SK-N-SH treated with all-trans-retinoic acid at 6 μM for 48 hours (cell line): Measurements from ENCODE around the gene NMRK1.

Experiments
- BACH2 ChIP-seq: fragments of 250-450 bp; sonication (Bioruptor Pico); IDR thresholded peaks from 2 replicates; pipeline ENCODE4 v1.9.0; 2021; ENCODE audit warnings: mild to moderate bottlenecking, borderline replicate concordance
- CSDC2 ChIP-seq: fragments of 250-450 bp; sonication (Bioruptor Pico); IDR thresholded peaks from 2 replicates; pipeline ENCODE4 v1.5.0; 2020; ENCODE audit warnings: mild to moderate bottlenecking, moderate library complexity
- GLIS3 ChIP-seq: fragments of 250-450 bp; sonication (Bioruptor Pico); IDR thresholded peaks from 2 replicates; pipeline ENCODE4 v1.5.0; 2020; ENCODE audit warnings: mild to moderate bottlenecking, moderate library complexity
- OSR1 ChIP-seq: fragments of 250-450 bp; sonication (Bioruptor Pico); IDR thresholded peaks from 2 replicates; pipeline ENCODE4 v1.8.0; 2022; ENCODE audit warnings: moderate library complexity, mild to moderate bottlenecking, inconsistent platforms
- RARB ChIP-seq: fragments of 250-450 bp; sonication (Bioruptor Pico); IDR thresholded peaks from 2 replicates; pipeline ENCODE4 v1.8.0; 2021; ENCODE audit warnings: mild to moderate bottlenecking, moderate library complexity
- SNAI2 ChIP-seq: fragments of 250-450 bp; sonication (Bioruptor Pico); IDR thresholded peaks from 2 replicates; pipeline ENCODE4 v1.5.0; 2020; ENCODE audit warnings: mild to moderate bottlenecking, moderate library complexity
- TOX ChIP-seq: fragments of 250-450 bp; sonication (Bioruptor Pico); IDR thresholded peaks from 2 replicates; pipeline ENCODE4 v1.8.0; 2021; ENCODE audit warnings: mild to moderate bottlenecking, moderate library complexity, borderline replicate concordance
- ZC3H10 ChIP-seq: fragments of 250-450 bp; sonication (Bioruptor Pico); IDR thresholded peaks from 2 replicates; pipeline ENCODE4 v1.5.1; 2021; ENCODE audit warnings: mild to moderate bottlenecking, moderate library complexity
- ZFP3 ChIP-seq: fragments of 250-450 bp; sonication (Bioruptor Pico); IDR thresholded peaks from 2 replicates; pipeline ENCODE4 v1.5.0; 2020; ENCODE audit warnings: mild to moderate bottlenecking, moderate library complexity
- ZNF70 ChIP-seq: fragments of 450-650 bp; formaldehyde crosslinking; IDR thresholded peaks from 2 replicates; pipeline ENCODE4 v1.5.0; 2020; ENCODE audit warnings: mild to moderate bottlenecking, moderate library complexity
- TF ChIP-seq, protein P1 (sequence below): fragments of 250-450 bp; sonication (Bioruptor Pico); IDR thresholded peaks from 2 replicates; pipeline ENCODE4 v1.5.0; 2020; ENCODE audit warnings: mild to moderate bottlenecking, moderate library complexity
- TF ChIP-seq, protein P2 (sequence below): fragments of 250-450 bp; sonication (Bioruptor Pico); IDR thresholded peaks from 2 replicates; pipeline ENCODE4 v1.5.1; 2020; ENCODE audit warnings: low read depth, mild to moderate bottlenecking, moderate library complexity
- TF ChIP-seq, protein P3 (sequence below): fragments of 250-450 bp; sonication (Bioruptor Pico); IDR thresholded peaks from 2 replicates; pipeline ENCODE4 v1.8.0; 2021; ENCODE audit warnings: low read depth, mild to moderate bottlenecking, moderate library complexity, borderline replicate concordance
- TF ChIP-seq, protein P4 (sequence below): fragments of 250-450 bp; sonication (Bioruptor Pico); IDR thresholded peaks from 2 replicates; pipeline ENCODE4 v1.8.0; 2020; ENCODE audit warnings: mild to moderate bottlenecking, moderate library complexity, borderline replicate concordance

DNA sequence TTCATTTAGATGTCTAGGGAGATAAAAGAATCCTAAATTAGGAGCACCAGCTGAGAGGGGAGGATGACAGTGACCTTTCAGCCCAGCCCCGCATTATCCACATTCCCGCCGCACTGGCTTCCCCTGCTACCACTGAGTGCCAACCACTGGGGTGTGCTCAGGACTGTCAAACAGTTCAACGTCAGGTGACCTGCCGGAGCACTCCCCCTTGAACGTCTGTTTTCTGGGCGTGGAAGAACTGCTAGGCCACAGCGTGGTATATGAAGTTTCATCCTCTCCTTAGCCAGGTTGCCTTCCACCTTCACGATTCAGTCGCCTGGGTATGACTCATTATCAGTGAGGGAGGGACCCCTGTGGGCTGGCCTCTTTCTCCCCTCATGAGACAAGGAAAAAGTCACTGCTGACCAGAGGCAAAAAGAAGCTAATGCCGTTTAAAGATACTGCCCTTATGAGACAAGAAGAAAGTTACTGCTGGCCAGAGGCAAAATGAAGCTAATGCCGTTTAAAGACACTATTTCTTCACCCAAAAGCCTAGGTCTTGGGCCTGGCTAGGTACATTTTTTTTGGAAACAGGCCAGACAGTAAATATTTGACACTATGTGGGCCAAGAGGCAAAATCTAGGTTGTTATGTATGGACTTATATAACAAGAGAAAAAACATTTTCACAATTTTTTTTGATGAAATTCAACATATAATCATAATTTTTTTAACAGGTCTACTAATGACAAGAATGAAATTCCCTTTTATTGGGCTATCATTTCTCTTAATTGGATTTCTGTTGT, 4.6 kb downstream of the NMRK1 start:
- no peak for TF ChIP-seq ZC3H10 (CRISPR knock-in tag)
- TF ChIP-seq, protein P1, sequence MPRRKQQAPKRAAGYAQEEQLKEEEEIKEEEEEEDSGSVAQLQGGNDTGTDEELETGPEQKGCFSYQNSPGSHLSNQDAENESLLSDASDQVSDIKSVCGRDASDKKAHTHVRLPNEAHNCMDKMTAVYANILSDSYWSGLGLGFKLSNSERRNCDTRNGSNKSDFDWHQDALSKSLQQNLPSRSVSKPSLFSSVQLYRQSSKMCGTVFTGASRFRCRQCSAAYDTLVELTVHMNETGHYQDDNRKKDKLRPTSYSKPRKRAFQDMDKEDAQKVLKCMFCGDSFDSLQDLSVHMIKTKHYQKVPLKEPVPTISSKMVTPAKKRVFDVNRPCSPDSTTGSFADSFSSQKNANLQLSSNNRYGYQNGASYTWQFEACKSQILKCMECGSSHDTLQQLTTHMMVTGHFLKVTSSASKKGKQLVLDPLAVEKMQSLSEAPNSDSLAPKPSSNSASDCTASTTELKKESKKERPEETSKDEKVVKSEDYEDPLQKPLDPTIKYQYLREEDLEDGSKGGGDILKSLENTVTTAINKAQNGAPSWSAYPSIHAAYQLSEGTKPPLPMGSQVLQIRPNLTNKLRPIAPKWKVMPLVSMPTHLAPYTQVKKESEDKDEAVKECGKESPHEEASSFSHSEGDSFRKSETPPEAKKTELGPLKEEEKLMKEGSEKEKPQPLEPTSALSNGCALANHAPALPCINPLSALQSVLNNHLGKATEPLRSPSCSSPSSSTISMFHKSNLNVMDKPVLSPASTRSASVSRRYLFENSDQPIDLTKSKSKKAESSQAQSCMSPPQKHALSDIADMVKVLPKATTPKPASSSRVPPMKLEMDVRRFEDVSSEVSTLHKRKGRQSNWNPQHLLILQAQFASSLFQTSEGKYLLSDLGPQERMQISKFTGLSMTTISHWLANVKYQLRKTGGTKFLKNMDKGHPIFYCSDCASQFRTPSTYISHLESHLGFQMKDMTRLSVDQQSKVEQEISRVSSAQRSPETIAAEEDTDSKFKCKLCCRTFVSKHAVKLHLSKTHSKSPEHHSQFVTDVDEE (CRISPR knock-in tag) = no peak
- TF ChIP-seq GLIS3 (CRISPR knock-in tag) = no peak
- TF ChIP-seq OSR1 (CRISPR knock-in tag) = no peak
- TF ChIP-seq RARB = no peak
- TF ChIP-seq, protein P2, sequence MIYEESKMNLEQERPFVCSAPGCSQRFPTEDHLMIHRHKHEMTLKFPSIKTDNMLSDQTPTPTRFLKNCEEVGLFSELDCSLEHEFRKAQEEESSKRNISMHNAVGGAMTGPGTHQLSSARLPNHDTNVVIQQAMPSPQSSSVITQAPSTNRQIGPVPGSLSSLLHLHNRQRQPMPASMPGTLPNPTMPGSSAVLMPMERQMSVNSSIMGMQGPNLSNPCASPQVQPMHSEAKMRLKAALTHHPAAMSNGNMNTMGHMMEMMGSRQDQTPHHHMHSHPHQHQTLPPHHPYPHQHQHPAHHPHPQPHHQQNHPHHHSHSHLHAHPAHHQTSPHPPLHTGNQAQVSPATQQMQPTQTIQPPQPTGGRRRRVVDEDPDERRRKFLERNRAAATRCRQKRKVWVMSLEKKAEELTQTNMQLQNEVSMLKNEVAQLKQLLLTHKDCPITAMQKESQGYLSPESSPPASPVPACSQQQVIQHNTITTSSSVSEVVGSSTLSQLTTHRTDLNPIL = no peak
- TF ChIP-seq, protein P3, sequence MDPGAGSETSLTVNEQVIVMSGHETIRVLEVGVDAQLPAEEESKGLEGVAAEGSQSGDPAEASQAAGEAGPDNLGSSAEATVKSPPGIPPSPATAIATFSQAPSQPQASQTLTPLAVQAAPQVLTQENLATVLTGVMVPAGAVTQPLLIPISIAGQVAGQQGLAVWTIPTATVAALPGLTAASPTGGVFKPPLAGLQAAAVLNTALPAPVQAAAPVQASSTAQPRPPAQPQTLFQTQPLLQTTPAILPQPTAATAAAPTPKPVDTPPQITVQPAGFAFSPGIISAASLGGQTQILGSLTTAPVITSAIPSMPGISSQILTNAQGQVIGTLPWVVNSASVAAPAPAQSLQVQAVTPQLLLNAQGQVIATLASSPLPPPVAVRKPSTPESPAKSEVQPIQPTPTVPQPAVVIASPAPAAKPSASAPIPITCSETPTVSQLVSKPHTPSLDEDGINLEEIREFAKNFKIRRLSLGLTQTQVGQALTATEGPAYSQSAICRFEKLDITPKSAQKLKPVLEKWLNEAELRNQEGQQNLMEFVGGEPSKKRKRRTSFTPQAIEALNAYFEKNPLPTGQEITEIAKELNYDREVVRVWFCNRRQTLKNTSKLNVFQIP = no peak
- TF ChIP-seq, protein P4, sequence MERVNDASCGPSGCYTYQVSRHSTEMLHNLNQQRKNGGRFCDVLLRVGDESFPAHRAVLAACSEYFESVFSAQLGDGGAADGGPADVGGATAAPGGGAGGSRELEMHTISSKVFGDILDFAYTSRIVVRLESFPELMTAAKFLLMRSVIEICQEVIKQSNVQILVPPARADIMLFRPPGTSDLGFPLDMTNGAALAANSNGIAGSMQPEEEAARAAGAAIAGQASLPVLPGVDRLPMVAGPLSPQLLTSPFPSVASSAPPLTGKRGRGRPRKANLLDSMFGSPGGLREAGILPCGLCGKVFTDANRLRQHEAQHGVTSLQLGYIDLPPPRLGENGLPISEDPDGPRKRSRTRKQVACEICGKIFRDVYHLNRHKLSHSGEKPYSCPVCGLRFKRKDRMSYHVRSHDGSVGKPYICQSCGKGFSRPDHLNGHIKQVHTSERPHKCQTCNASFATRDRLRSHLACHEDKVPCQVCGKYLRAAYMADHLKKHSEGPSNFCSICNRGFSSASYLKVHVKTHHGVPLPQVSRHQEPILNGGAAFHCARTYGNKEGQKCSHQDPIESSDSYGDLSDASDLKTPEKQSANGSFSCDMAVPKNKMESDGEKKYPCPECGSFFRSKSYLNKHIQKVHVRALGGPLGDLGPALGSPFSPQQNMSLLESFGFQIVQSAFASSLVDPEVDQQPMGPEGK (CRISPR knock-in tag) = no peak
- TF ChIP-seq ZFP3 (CRISPR knock-in tag) = no peak
- no peak for TF ChIP-seq SNAI2 (CRISPR knock-in tag)
- no peak for TF ChIP-seq BACH2
- TF ChIP-seq CSDC2 (CRISPR knock-in tag) = no peak
- TF ChIP-seq ZNF70 = no peak
- no peak for TF ChIP-seq TOX
